HG02763 (cell line): ENCODE results near the gene YBX1.

ENCODE experiments used
- ATAC-seq: cut with Tn5 transposase; IDR thresholded peaks from one replicate; pipeline ENCODE4 v1.9.1; 2021; ENCODE audit warnings: mild to moderate bottlenecking, moderate library complexity; ENCODE audit not compliant: unreplicated experiment

YBX1 gene

GRCh38 chr1:42734201-42735035 is 52.2 kb downstream of the YBX1 start:
- no peak for ATAC-seq

GRCh38 chr1:42735056-42735455 is 52.8 kb downstream of the YBX1 start:
- no peak for ATAC-seq

GRCh38 chr1:42735477-42736105 is 53.4 kb downstream of the YBX1 start:
- ATAC-seq, result no peak

DNA sequence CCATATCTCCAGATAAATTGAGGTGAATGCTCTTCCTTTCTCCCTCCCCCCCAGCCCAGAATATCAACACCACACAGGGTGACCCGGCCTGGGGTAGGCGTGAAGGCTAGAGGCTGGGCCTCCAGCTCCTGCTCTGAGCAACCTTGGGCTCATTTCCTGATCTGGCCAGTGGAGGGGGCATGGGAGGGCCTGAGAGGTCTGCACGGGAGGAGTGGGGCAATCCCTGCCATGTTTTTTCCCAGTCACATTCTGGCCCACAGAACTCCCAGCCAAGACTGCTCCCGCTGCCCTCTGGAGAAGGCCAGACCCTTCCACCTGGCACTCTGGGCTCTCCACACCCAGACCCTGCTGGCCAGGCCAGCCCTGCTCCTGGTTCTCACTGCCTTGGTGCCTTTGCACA is 53.9 kb downstream of the YBX1 start:
- no peak for ATAC-seq

DNA sequence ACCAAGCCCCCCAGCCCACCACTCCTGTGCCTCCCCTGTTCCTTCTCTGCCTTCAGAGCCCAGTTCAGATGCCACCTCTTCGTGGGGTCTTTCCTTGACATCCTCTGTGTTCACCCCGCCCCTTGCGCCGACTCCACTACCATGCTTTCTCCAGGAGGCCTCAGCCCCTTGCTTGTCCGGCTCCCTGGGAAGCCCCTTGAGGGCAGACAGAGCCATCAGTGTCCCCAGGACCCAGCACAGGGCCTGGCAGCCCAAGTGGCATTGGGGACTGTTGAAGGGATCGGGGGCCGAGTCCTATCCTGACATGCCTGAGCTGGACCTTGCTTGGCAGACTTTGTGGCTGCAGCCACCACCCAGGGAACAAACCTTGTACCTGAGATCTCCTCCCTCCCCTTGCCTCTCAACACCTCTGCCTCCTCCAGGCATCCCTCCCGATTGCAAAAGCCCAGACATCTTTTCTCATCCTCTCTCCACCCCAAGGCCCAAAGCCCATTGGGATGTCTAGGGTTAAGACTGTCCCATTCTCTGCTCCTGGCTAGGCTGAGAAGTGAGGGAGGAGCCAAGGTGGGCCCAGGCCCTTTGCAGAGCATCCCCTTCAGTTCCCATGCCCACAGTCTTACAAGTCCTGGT is 54.5 kb downstream of the YBX1 start:
- ATAC-seq, result no peak

DNA sequence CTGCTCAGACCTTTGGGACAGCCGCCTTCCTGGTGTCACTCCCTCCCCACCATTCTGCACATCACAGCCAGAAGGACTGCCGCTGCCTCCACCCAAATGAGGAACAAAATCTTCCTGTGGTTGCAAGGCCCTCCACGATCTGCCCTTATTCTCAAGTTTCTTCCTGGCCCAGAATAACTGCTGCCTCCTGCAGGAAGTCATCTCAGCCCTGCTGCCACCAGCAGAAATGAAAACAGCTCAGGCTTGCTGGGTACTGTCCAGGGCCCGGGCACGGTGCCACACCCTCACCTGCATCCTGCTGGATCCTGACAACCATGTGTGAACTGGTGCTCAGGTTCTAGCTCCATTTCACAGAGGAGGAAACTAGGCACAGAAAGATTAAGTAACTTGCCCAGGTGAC is 55.0 kb downstream of the YBX1 start:
- no peak for ATAC-seq

GRCh38 chr1:42737986-42738677 is 55.9 kb downstream of the YBX1 start:
- no peak for ATAC-seq

DNA sequence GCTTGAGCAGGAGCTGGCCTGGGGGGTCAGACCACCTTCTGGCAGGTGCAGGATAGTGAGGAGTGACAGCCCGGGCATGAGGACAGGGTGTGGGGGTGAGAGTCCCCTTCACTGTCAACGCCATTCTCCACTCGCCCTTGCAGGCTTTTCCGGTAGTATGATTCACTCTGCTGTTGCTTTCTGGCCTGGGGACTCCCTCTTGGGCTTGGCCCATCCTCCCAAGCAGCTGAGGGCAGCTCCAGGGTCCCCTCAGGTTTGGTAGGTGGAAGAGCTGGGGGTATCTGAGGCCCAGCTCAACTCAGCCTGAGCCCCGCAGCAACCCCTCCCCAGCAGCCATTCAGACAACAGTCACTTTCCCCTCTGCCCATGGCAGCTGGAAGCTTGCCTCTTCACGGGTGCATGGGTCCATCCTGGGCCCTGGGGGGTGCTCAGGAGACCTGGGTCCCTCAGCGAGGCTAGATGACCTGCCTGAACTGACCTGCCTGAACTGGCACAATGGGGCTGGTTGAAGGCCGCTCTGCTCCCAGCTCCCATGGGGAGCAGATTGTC is 56.5 kb downstream of the YBX1 start:
- ATAC-seq, result no peak

GRCh38 chr1:42739753-42740700 is 57.8 kb downstream of the YBX1 start, which contains the start of gene CLDN19:
TSS of gene CLDN19 (minus strand) at chr1:42740236. CDS start at chr1:42740063, 173 bp downstream.
- ATAC-seq, result no peak

DNA sequence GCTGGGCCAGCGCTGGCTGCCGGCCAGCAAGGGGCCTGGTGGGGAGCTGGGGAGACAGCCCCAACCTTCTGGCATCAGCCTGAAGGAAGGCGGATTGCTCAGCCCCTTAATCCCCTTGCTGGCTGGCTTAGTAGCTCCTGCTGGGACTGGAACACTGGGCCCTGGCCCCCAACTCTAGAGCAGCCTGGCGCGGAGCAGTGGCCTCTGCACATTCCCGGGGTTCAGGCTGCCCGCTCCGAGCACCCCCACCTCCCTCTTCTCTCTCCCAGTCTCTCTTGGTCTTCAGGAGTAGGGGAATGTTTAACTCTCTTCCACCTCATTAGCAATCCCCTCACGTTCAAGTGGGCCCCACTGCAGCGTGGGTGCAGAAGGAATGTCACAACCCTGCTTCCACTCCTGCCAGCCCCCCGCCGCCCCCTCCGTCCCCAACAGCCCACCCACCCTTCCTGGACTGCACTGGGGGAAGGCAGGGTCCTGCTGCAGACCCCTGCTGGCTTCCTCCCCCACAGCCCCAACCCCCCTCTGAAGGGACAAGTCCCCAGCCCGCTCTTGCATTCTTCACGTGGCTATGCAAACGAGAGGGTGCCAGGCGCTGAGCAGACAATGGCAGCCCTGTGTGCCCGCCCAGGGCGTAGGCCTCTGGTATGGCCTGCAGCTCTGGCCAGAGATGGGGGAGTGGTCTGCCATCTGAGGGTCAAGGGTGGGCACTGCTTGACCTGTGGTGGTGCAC is 58.8 kb downstream of the YBX1 start:
- no peak for ATAC-seq

- ATAC-seq, result no peak
Observed at GRCh38 chr1:42741706-42742105, 59.5 kb downstream of the YBX1 start.

DNA sequence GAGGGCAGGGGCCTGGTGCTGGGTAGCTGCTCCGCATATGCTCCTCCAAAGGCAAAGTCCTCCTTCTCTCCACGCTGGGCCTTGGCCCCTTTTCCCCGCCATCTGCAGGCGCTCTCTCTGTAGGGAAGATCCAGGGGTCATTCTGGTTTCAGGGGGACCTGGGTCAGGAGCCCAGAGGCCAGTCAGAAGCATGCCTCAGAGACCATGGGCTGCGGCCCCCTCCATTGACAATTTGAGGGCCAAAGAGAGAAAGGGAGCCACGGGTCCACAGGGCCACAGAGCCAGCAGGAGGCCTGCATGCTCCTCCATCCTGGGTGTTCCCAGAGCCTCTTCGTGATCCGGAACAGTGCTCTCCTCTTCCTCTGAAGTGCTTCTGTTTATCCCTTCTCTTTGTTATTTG is 59.9 kb downstream of the YBX1 start:
- no peak for ATAC-seq

DNA sequence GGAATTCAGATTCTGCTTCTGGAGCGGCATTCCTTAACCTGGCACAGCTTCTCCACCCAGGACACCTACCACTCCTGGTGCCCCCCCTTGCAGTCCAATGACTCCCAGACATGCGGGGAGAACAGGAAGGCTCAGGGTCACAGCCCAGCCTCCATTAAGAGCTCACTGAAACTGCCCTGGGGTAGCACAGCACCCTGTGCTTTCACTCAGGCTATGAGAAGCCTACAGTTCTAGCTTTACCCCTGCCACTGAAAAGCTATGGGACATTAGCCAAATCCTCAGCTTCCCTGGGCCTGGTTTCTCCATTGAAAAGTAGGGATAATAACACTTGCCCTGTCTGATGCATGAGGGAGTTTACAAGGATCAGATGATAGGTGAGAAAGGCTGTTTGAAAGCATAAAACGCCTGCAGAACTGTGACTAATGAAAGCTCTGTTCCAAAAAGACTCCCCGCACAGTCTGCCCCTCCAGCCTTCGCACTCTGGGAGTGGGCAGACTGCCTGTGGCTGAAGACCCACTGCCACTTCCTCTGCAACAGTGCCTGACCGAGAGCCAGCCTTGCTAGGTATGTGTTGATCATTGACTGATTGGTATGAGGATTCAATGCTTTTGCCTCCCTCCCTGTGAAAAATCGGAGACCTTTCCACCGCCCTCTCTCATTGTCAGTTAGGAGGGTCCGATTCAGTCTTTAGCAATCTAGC is 60.5 kb downstream of the YBX1 start:
- ATAC-seq, result no peak

- ATAC-seq, result no peak
Observed at GRCh38 chr1:42743317-42744147, 61.3 kb downstream of the YBX1 start.

GRCh38 chr1:42744148-42744413 is 61.9 kb downstream of the YBX1 start:
- ATAC-seq, result no peak

DNA sequence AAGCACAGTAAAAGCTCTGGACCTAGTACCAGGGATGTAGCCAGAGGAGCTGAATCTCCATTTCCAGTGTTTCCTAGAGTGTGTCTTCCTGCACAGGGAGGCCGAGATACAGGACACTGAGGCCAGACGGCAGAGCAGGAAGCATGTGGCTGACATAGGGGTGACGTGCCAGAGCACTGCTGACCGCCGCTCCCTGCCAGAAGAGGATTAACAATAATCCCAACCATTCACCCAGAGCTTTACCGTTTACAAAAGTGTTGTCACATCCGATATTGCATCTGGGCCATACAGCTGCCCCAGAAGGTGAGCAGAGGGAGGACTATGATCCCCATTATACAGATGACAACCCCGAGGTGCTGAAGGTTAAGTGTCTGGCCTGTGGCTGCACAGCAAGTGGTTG is 63.6 kb downstream of the YBX1 start:
- no peak for ATAC-seq

- ATAC-seq, result no peak
Observed at GRCh38 chr1:42746436-42747105, 64.4 kb downstream of the YBX1 start.

- ATAC-seq, result no peak
Observed at GRCh38 chr1:42747125-42747524, 64.9 kb downstream of the YBX1 start.
